ENCODE results near the gene STK32C. TPM values are rescaled to one million over a fixed set of nuclear protein-coding genes. Genes with fewer than 3 reads are reported as not detected.

Gene STK32C
- total RNA-seq, 4 donors from 2014 or later: 9.4 to 18.1 (median 16.2) TPM

GRCh38 chr10:132178672-132179545 lies 128.8 kb downstream of the STK32C start:
- H3K4me1 ChIP-seq: peaks cover 0 to 9% (median 0%) of the 10 kb centered on the region in 4 donors
- DNase-seq (ENCODE audit: low spot score in 2 of 2): no peak

GRCh38 chr10:132178046-132178445 lies 129.7 kb downstream of the STK32C start:
- no peak for DNase-seq (ENCODE audit: low spot score in 2 of 2)
- no peak for TF ChIP-seq POLR2A (IDR thresholded peaks at IDR 0.05)
- no peak for TF ChIP-seq EP300 (IDR thresholded peaks at IDR 0.05)
- no peak for TF ChIP-seq CTCF (IDR thresholded peaks at IDR 0.05)
- Histone ChIP-seq H3K9me3 (no peaks in the 10 kb centered on the region), H3K27me3 (peaks cover 0 to 75% of the 10 kb centered on the region in 2 donors), H3K27ac (no peak overlapping the region), H3K4me3 (no peak overlapping the region), H3K4me1 (peaks cover 0 to 9% (median 0%) of the 10 kb centered on the region in 4 donors), H3K36me3 (no peaks in the 10 kb centered on the region)
- 55% methylated on average over 6 of the region's 6 CpGs for WGBS, 2 donors

More at GRCh38 chr10:132178672-132179545, 128.8 kb downstream of the STK32C start:
- Histone ChIP-seq H3K4me3 (no peak overlapping the region), H3K27me3 (peaks cover 0 to 82% of the 10 kb centered on the region in 2 donors), H3K36me3 (no peaks in the 10 kb centered on the region), H3K27ac (no peak overlapping the region), H3K9me3 (no peaks in the 10 kb centered on the region)
- 76 to 77% methylated on average over 23 of the region's 23 CpGs for WGBS, 2 donors
- no peak for TF ChIP-seq EP300 (IDR thresholded peaks at IDR 0.05)
- no peak for TF ChIP-seq CTCF (IDR thresholded peaks at IDR 0.05)
- TF ChIP-seq POLR2A (IDR thresholded peaks at IDR 0.05): no peak

GRCh38 chr10:132176623-132177500 lies 130.9 kb downstream of the STK32C start:
- no peak overlapping the region for H3K4me3 ChIP-seq
- no peaks in the 10 kb centered on the region for H3K9me3 ChIP-seq
- no peak for DNase-seq (ENCODE audit: low spot score in 2 of 2)
- 37 to 42% methylated on average over 19 of the region's 19 CpGs for WGBS, 2 donors
- H3K36me3 ChIP-seq: no peaks in the 10 kb centered on the region
- no peak for TF ChIP-seq EP300 (IDR thresholded peaks at IDR 0.05)
- no peak for TF ChIP-seq CTCF (IDR thresholded peaks at IDR 0.05)
- no peak for TF ChIP-seq POLR2A (IDR thresholded peaks at IDR 0.05)
- peaks cover 0 to 70% of the 10 kb centered on the region in 2 donors for H3K27me3 ChIP-seq
- peaks cover 0 to 9% (median 0%) of the 10 kb centered on the region in 4 donors for H3K4me1 ChIP-seq
- no peak overlapping the region for H3K27ac ChIP-seq

GRCh38 chr10:132175907-132176581 lies 131.7 kb downstream of the STK32C start:
- 10 to 13% methylated on average over 11 to 16 of the region's 16 CpGs for WGBS, 2 donors
- no peaks in the 10 kb centered on the region for H3K36me3 ChIP-seq
- H3K4me1 ChIP-seq: peaks cover 0 to 9% (median 0%) of the 10 kb centered on the region in 4 donors
- TF ChIP-seq CTCF (IDR thresholded peaks at IDR 0.05): no peak
- TF ChIP-seq POLR2A (IDR thresholded peaks at IDR 0.05): no peak
- no peak for TF ChIP-seq EP300 (IDR thresholded peaks at IDR 0.05)
- no peak for DNase-seq (ENCODE audit: low spot score in 2 of 2)
- H3K27ac ChIP-seq: no peak overlapping the region
- no peaks in the 10 kb centered on the region for H3K9me3 ChIP-seq
- peaks cover 0 to 70% of the 10 kb centered on the region in 2 donors for H3K27me3 ChIP-seq
- H3K4me3 ChIP-seq: no peak overlapping the region

Data from tibial nerve (tissue), 4 donors.